ENCODE data around the gene ADSL.

ADSL gene

DNA sequence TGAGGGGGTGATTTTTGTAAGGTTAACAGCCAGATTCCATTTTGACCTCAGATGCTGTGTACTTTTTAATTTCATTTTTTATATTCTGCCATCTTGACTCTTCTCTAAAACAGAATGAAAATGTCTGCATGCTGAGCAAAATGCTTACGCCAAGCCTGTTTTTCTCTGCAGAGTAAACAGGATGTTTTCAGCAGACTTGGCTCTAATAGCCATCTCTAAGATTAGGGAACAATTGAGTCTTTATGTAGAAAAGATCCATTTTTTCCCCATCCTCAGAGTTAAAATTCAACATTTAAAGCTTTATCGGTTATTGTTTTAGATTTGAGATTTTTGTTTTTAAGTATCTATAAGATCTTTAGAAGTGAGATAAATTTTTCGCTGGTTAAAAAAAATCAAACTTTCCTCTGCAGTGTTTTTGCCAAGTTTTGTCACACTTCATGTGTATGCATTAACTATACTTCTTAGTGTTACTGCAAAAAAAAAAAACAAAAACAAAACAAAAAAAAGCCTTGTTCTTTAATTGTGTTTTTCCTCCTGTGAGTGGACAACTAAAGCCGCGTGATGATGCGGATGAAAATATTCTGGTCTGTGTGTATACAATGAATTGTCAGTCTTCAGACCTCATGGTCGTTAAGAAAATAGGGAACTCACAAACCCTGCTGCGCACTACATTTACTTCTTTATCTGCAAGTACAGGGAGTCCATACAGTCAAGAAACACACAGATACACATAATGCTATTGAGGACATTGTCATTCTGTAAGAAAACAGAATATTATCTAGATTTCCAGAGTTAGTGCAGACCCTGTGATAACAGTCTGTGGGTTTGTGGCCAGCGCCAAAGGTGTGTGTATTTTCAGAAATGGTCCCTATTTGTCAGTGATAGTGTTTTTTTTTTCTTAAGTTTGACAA, 17.5 kb upstream of the ADSL start:
- peaks cover 0 to 3% of the 10 kb centered on the region in 2 donors for H3K4me1 ChIP-seq (ENCODE audit: control insufficient read depth in 1 of 2, insufficient read depth in 2 of 2, low read length in 2 of 2)
- H3K9me3 ChIP-seq (ENCODE audit: control insufficient read depth in 1 of 2, low read length in 2 of 2), result no peaks in the 10 kb centered on the region
- H3K27ac ChIP-seq (ENCODE audit: low read length), result no peak overlapping the region
- no peak overlapping the region for H3K4me3 ChIP-seq (ENCODE audit: low read depth in 1 of 2, low read length in 2 of 2)
- H3K36me3 ChIP-seq (ENCODE audit: control insufficient read depth in 1 of 2, insufficient read depth in 2 of 2, low read length in 2 of 2), result peaks cover 0 to 4% of the 10 kb centered on the region in 2 donors
- H3K27me3 ChIP-seq (ENCODE audit: low read depth, low read length), result no peaks in the 10 kb centered on the region

GRCh38 chr22:40329466-40329865, 16.8 kb upstream of the ADSL start:
- Histone ChIP-seq H3K27ac (ENCODE audit: low read length) (no peak overlapping the region), H3K36me3 (ENCODE audit: control insufficient read depth in 1 of 2, insufficient read depth in 2 of 2, low read length in 2 of 2) (peaks cover 0 to 4% of the 10 kb centered on the region in 2 donors), H3K4me3 (ENCODE audit: low read depth in 1 of 2, low read length in 2 of 2) (no peak overlapping the region), H3K9me3 (ENCODE audit: control insufficient read depth in 1 of 2, low read length in 2 of 2) (no peaks in the 10 kb centered on the region), H3K4me1 (ENCODE audit: control insufficient read depth in 1 of 2, insufficient read depth in 2 of 2, low read length in 2 of 2) (no peaks in the 10 kb centered on the region), H3K27me3 (ENCODE audit: low read depth, low read length) (no peaks in the 10 kb centered on the region)

DNA sequence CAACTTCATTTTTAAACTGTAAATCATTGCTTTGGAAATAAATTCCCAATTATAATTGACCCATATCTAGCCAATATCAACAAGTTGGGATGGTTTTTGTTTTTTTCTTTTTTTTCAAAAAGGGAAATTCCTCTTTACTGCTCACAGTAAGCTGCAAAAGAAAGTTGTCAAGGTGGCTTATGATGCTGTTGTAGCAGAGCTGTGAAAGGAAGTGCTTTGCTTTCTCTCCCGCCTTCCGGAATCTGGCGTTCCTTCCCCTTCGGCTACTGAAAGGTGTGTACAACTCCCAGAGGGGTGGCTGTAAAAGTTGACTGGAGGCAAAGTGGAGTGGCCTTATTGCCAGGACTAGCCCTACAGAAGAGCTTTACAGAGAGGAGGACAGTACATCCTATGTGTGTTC, 16.2 kb upstream of the ADSL start:
- no peak overlapping the region for H3K27ac ChIP-seq (ENCODE audit: low read length)

GRCh38 chr22:40330615-40331014, 15.7 kb upstream of the ADSL start:
- Histone ChIP-seq H3K4me3 (ENCODE audit: low read depth in 1 of 2, low read length in 2 of 2) (no peak overlapping the region), H3K27ac (ENCODE audit: low read length) (no peak overlapping the region), H3K36me3 (ENCODE audit: control insufficient read depth in 1 of 2, insufficient read depth in 2 of 2, low read length in 2 of 2) (peaks cover 0 to 4% of the 10 kb centered on the region in 2 donors), H3K27me3 (ENCODE audit: low read depth, low read length) (no peaks in the 10 kb centered on the region), H3K4me1 (ENCODE audit: control insufficient read depth in 1 of 2, insufficient read depth in 2 of 2, low read length in 2 of 2) (no peaks in the 10 kb centered on the region), H3K9me3 (ENCODE audit: control insufficient read depth in 1 of 2, low read length in 2 of 2) (no peaks in the 10 kb centered on the region)

More for the DNA sequence above, 16.2 kb upstream of the ADSL start:
- Histone ChIP-seq H3K9me3 (ENCODE audit: control insufficient read depth in 1 of 2, low read length in 2 of 2) (no peaks in the 10 kb centered on the region), H3K27me3 (ENCODE audit: low read depth, low read length) (no peaks in the 10 kb centered on the region), H3K4me1 (ENCODE audit: control insufficient read depth in 1 of 2, insufficient read depth in 2 of 2, low read length in 2 of 2) (no peaks in the 10 kb centered on the region), H3K36me3 (ENCODE audit: control insufficient read depth in 1 of 2, insufficient read depth in 2 of 2, low read length in 2 of 2) (peaks cover 0 to 4% of the 10 kb centered on the region in 2 donors), H3K4me3 (ENCODE audit: low read depth in 1 of 2, low read length in 2 of 2) (no peak overlapping the region)

GRCh38 chr22:40331706-40332105, 14.6 kb upstream of the ADSL start:
- Histone ChIP-seq H3K27me3 (ENCODE audit: low read depth, low read length) (no peaks in the 10 kb centered on the region), H3K4me1 (ENCODE audit: control insufficient read depth in 1 of 2, insufficient read depth in 2 of 2, low read length in 2 of 2) (no peaks in the 10 kb centered on the region), H3K4me3 (ENCODE audit: low read depth in 1 of 2, low read length in 2 of 2) (no peak overlapping the region), H3K36me3 (ENCODE audit: control insufficient read depth in 1 of 2, insufficient read depth in 2 of 2, low read length in 2 of 2) (peaks cover 0 to 4% of the 10 kb centered on the region in 2 donors), H3K27ac (ENCODE audit: low read length) (no peak overlapping the region), H3K9me3 (ENCODE audit: control insufficient read depth in 1 of 2, low read length in 2 of 2) (no peaks in the 10 kb centered on the region)

- Histone ChIP-seq H3K27me3 (ENCODE audit: low read depth, low read length) (no peaks in the 10 kb centered on the region), H3K27ac (ENCODE audit: low read length) (no peak overlapping the region), H3K4me3 (ENCODE audit: low read depth in 1 of 2, low read length in 2 of 2) (no peak overlapping the region), H3K36me3 (ENCODE audit: control insufficient read depth in 1 of 2, insufficient read depth in 2 of 2, low read length in 2 of 2) (peaks cover 0 to 1% of the 10 kb centered on the region in 2 donors), H3K9me3 (ENCODE audit: control insufficient read depth in 1 of 2, low read length in 2 of 2) (no peaks in the 10 kb centered on the region), H3K4me1 (ENCODE audit: control insufficient read depth in 1 of 2, insufficient read depth in 2 of 2, low read length in 2 of 2) (no peaks in the 10 kb centered on the region)
Observed at GRCh38 chr22:40332319-40332781, 13.9 kb upstream of the ADSL start.

GRCh38 chr22:40334060-40334459, 12.2 kb upstream of the ADSL start:
- no peaks in the 10 kb centered on the region for H3K27me3 ChIP-seq (ENCODE audit: low read depth, low read length)
- H3K4me1 ChIP-seq (ENCODE audit: control insufficient read depth in 1 of 2, insufficient read depth in 2 of 2, low read length in 2 of 2), result no peaks in the 10 kb centered on the region
- H3K4me3 ChIP-seq (ENCODE audit: low read depth in 1 of 2, low read length in 2 of 2), result no peak overlapping the region
- no peak overlapping the region for H3K27ac ChIP-seq (ENCODE audit: low read length)
- no peaks in the 10 kb centered on the region for H3K9me3 ChIP-seq (ENCODE audit: control insufficient read depth in 1 of 2, low read length in 2 of 2)
- H3K36me3 ChIP-seq (ENCODE audit: control insufficient read depth in 1 of 2, insufficient read depth in 2 of 2, low read length in 2 of 2), result no peaks in the 10 kb centered on the region

GRCh38 chr22:40334899-40335298, 11.4 kb upstream of the ADSL start:
- Histone ChIP-seq H3K4me3 (ENCODE audit: low read depth in 1 of 2, low read length in 2 of 2) (no peak overlapping the region), H3K36me3 (ENCODE audit: control insufficient read depth in 1 of 2, insufficient read depth in 2 of 2, low read length in 2 of 2) (no peaks in the 10 kb centered on the region), H3K27me3 (ENCODE audit: low read depth, low read length) (no peaks in the 10 kb centered on the region), H3K4me1 (ENCODE audit: control insufficient read depth in 1 of 2, insufficient read depth in 2 of 2, low read length in 2 of 2) (no peaks in the 10 kb centered on the region), H3K9me3 (ENCODE audit: control insufficient read depth in 1 of 2, low read length in 2 of 2) (no peaks in the 10 kb centered on the region), H3K27ac (ENCODE audit: low read length) (no peak overlapping the region)

GRCh38 chr22:40335358-40335757, 10.9 kb upstream of the ADSL start:
- Histone ChIP-seq H3K36me3 (ENCODE audit: control insufficient read depth in 1 of 2, insufficient read depth in 2 of 2, low read length in 2 of 2) (no peaks in the 10 kb centered on the region), H3K27me3 (ENCODE audit: low read depth, low read length) (no peaks in the 10 kb centered on the region), H3K27ac (ENCODE audit: low read length) (no peak overlapping the region), H3K9me3 (ENCODE audit: control insufficient read depth in 1 of 2, low read length in 2 of 2) (no peaks in the 10 kb centered on the region), H3K4me3 (ENCODE audit: low read depth in 1 of 2, low read length in 2 of 2) (no peak overlapping the region), H3K4me1 (ENCODE audit: control insufficient read depth in 1 of 2, insufficient read depth in 2 of 2, low read length in 2 of 2) (no peaks in the 10 kb centered on the region)

GRCh38 chr22:40340044-40340443, 6.3 kb upstream of the ADSL start:
- Histone ChIP-seq H3K27ac (ENCODE audit: low read length) (no peak overlapping the region), H3K36me3 (ENCODE audit: control insufficient read depth in 1 of 2, insufficient read depth in 2 of 2, low read length in 2 of 2) (no peaks in the 10 kb centered on the region), H3K4me3 (ENCODE audit: low read depth in 1 of 2, low read length in 2 of 2) (no peak overlapping the region), H3K4me1 (ENCODE audit: control insufficient read depth in 1 of 2, insufficient read depth in 2 of 2, low read length in 2 of 2) (no peaks in the 10 kb centered on the region), H3K9me3 (ENCODE audit: control insufficient read depth in 1 of 2, low read length in 2 of 2) (no peaks in the 10 kb centered on the region), H3K27me3 (ENCODE audit: low read depth, low read length) (no peaks in the 10 kb centered on the region)

GRCh38 chr22:40341604-40342003, 4.7 kb upstream of the ADSL start:
- no peaks in the 10 kb centered on the region for H3K27me3 ChIP-seq (ENCODE audit: low read depth, low read length)
- H3K4me3 ChIP-seq (ENCODE audit: low read depth in 1 of 2, low read length in 2 of 2), result no peak overlapping the region
- no peak overlapping the region for H3K27ac ChIP-seq (ENCODE audit: low read length)
- H3K36me3 ChIP-seq (ENCODE audit: control insufficient read depth in 1 of 2, insufficient read depth in 2 of 2, low read length in 2 of 2), result no peaks in the 10 kb centered on the region
- no peaks in the 10 kb centered on the region for H3K9me3 ChIP-seq (ENCODE audit: control insufficient read depth in 1 of 2, low read length in 2 of 2)
- no peaks in the 10 kb centered on the region for H3K4me1 ChIP-seq (ENCODE audit: control insufficient read depth in 1 of 2, insufficient read depth in 2 of 2, low read length in 2 of 2)

All from muscle layer of duodenum (tissue), 2 donors.